ENCODE data around the gene ARPC2.

ARPC2 gene

GRCh38 chr2:218275371-218276072 lies 58.5 kb downstream of the ARPC2 start:
- no peak for TF ChIP-seq CTCF (IDR thresholded peaks at IDR 0.05; ENCODE audit: insufficient read depth, low read depth, low read length, missing control alignments)
- DNase-seq (ENCODE audit: low read depth), result no peak
- H3K4me3 ChIP-seq (ENCODE audit: low read depth, low read length), result no peak overlapping the region

GRCh38 chr2:218276986-218277755 lies 60.2 kb downstream of the ARPC2 start:
- no peak for TF ChIP-seq CTCF (IDR thresholded peaks at IDR 0.05; ENCODE audit: insufficient read depth, low read depth, low read length, missing control alignments)
- no peak for DNase-seq (ENCODE audit: low read depth)
- no peak overlapping the region for H3K4me3 ChIP-seq (ENCODE audit: low read depth, low read length)

GRCh38 chr2:218277921-218278320 lies 60.9 kb downstream of the ARPC2 start:
- no peak for DNase-seq (ENCODE audit: low read depth)
- H3K4me3 ChIP-seq (ENCODE audit: low read depth, low read length), result no peak overlapping the region
- no peak for TF ChIP-seq CTCF (IDR thresholded peaks at IDR 0.05; ENCODE audit: insufficient read depth, low read depth, low read length, missing control alignments)

GRCh38 chr2:218278531-218279360 lies 61.8 kb downstream of the ARPC2 start:
- TF ChIP-seq CTCF (IDR thresholded peaks at IDR 0.05; ENCODE audit: insufficient read depth, low read depth, low read length, missing control alignments), result no peak
- no peak for DNase-seq (ENCODE audit: low read depth)

GRCh38 chr2:218280260-218280870 lies 63.4 kb downstream of the ARPC2 start:
- no peak for TF ChIP-seq CTCF (IDR thresholded peaks at IDR 0.05; ENCODE audit: insufficient read depth, low read depth, low read length, missing control alignments)
- no peak for DNase-seq (ENCODE audit: low read depth)
- H3K4me3 ChIP-seq (ENCODE audit: low read depth, low read length), result no peak overlapping the region

More at GRCh38 chr2:218278531-218279360, 61.8 kb downstream of the ARPC2 start:
- no peak overlapping the region for H3K4me3 ChIP-seq (ENCODE audit: low read depth, low read length)

GRCh38 chr2:218281449-218281848 lies 64.5 kb downstream of the ARPC2 start:
- no peak overlapping the region for H3K4me3 ChIP-seq (ENCODE audit: low read depth, low read length)
- TF ChIP-seq CTCF (IDR thresholded peaks at IDR 0.05; ENCODE audit: insufficient read depth, low read depth, low read length, missing control alignments), result no peak
- no peak for DNase-seq (ENCODE audit: low read depth)
